IPS-NIHi7 (cell line): ENCODE measurements around the gene SLCO2B1.

ENCODE experiments used
- DNase-seq: peaks from one replicate; pipeline ENCODE4 v3.0.0; 2012; ENCODE audit warnings: mixed read lengths; ENCODE audit errors: extremely low spot score

The SLCO2B1 gene

GRCh38 chr11:75145196-75145971 is 5.5 kb upstream of the SLCO2B1 start:
- no peak for DNase-seq

- no peak for DNase-seq
Measured at GRCh38 chr11:75145972-75146519, 4.9 kb upstream of the SLCO2B1 start.

- DNase-seq, result no peak
Measured at GRCh38 chr11:75146711-75147110, 4.2 kb upstream of the SLCO2B1 start.

GRCh38 chr11:75147191-75147874 is 3.6 kb upstream of the SLCO2B1 start:
- no peak for DNase-seq

- no peak for DNase-seq
Measured at GRCh38 chr11:75147875-75148263, 3.0 kb upstream of the SLCO2B1 start.

GRCh38 chr11:75148436-75148983 is 2.4 kb upstream of the SLCO2B1 start:
- DNase-seq, result no peak

- no peak for DNase-seq
Measured at GRCh38 chr11:75149766-75150465, 991 bp upstream of the SLCO2B1 start.

- no peak for DNase-seq
Measured at GRCh38 chr11:75151346-75152047, 590 bp downstream of the SLCO2B1 start.

- no peak for DNase-seq
Measured at GRCh38 chr11:75152090-75152489, 1.2 kb downstream of the SLCO2B1 start.

- DNase-seq, result no peak
Measured at GRCh38 chr11:75152651-75153427, 1.9 kb downstream of the SLCO2B1 start.

- no peak for DNase-seq
Measured at GRCh38 chr11:75154646-75155569, 4.0 kb downstream of the SLCO2B1 start.

- no peak for DNase-seq
Measured at GRCh38 chr11:75155570-75156422, 4.9 kb downstream of the SLCO2B1 start.

GRCh38 chr11:75158241-75158640 is 7.3 kb downstream of the SLCO2B1 start:
- no peak for DNase-seq

- DNase-seq, result no peak
Measured at GRCh38 chr11:75158696-75159150, 7.8 kb downstream of the SLCO2B1 start.

- peak; percentile 55 for DNase-seq
Measured at GRCh38 chr11:75159151-75159953, 8.4 kb downstream of the SLCO2B1 start.

- DNase-seq, result no peak
Measured at GRCh38 chr11:75160220-75160757, 9.4 kb downstream of the SLCO2B1 start.

- DNase-seq, result no peak
Measured at GRCh38 chr11:75160880-75161279, 10.0 kb downstream of the SLCO2B1 start.
